ENCODE results near the gene MEIS1. TPM values are rescaled to one million over a fixed set of nuclear protein-coding genes. Genes with fewer than 3 reads are reported as not detected.

The MEIS1 gene
- total and polyA plus RNA-seq, 7 experiments from 2014 or later: 0.05 to 5.6 (median 0.56) TPM; not detected in 4

DNA sequence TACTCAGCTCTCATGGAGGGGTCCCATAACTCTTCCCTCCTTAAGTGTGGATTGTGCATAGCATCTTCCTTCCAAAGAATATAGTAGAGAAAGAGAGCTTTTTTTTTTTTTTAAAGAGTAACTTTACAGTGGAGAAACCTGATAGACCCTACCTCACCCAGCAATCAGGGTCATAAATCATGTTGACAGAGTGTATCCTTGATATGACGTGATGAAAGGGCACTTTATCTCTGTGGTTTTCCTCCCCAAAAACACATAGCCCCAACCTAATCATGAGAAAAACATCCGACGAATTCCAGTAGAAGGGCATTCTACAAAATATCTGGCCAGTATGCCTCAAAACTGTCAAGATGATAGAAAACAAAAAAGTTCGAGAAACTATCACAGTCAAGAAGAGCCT lies 29.5 kb upstream of the MEIS1 start:
- Histone ChIP-seq H3K4me3 (ENCODE audit: low read length) (no peak overlapping the region), H3K36me3 (ENCODE audit: control insufficient read depth in 2 of 3, insufficient read depth in 3 of 3, low read length in 3 of 3) (no peaks in the 10 kb centered on the region), H3K27me3 (ENCODE audit: control insufficient read depth in 2 of 2, insufficient read depth in 2 of 2, low read length in 2 of 2) (no peaks in the 10 kb centered on the region), H3K4me1 (ENCODE audit: control insufficient read depth in 2 of 2, insufficient read depth in 2 of 2, low read length in 2 of 2) (no peaks in the 10 kb centered on the region), H3K27ac (ENCODE audit: low read depth, low read length) (no peak overlapping the region), H3K9me3 (ENCODE audit: control insufficient read depth in 2 of 3, low read length in 3 of 3) (peaks cover 0 to under 1% (median 0%) of the 10 kb centered on the region in 3 experiments)
- Mint-ChIP-seq H3K27me3 (peaks cover 0 to 10% (median 0%) of the 10 kb centered on the region in 5 donors), H3K4me3 (no peak overlapping the region), H3K36me3 (no peaks in the 10 kb centered on the region), H3K9me3 (peaks cover 0 to 14% (median 2%) of the 10 kb centered on the region in 11 donors), H3K27ac (no peak overlapping the region), H3K4me1 (no peaks in the 10 kb centered on the region)
- ATAC-seq (no peak), DNase-seq (no peak)
- ChIA-PET POLR2A (no interaction called here), CTCF (no interaction called here)
- intact Hi-C loops (cut with micrococcal nuclease): no loop called here

DNA sequence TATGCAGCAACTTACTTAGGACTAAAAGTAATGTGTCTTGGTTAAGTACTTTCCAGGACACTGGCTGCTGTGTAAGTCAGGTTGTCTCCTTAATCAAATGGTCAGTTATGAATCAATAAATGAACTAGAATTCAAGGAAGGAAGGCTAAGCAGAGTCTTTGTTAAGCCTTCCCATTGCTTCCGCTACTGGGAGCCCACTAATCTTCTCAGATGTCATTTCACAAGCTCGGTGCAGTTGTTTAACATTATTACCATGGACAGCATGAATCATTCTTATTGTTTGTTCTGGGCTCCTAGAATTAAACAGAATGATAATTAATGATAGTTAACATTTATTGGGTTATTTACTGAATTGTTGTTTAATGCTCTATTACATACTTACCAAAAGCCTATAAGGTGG lies 26.0 kb upstream of the MEIS1 start:
- Histone ChIP-seq H3K27me3 (ENCODE audit: control insufficient read depth in 2 of 2, insufficient read depth in 2 of 2, low read length in 2 of 2) (no peaks in the 10 kb centered on the region), H3K36me3 (ENCODE audit: control insufficient read depth in 2 of 3, insufficient read depth in 3 of 3, low read length in 3 of 3) (no peaks in the 10 kb centered on the region), H3K27ac (ENCODE audit: low read depth, low read length) (no peak overlapping the region), H3K4me3 (ENCODE audit: low read length) (no peak overlapping the region), H3K4me1 (ENCODE audit: control insufficient read depth in 2 of 2, insufficient read depth in 2 of 2, low read length in 2 of 2) (no peaks in the 10 kb centered on the region), H3K9me3 (ENCODE audit: control insufficient read depth in 2 of 3, low read length in 3 of 3) (no peaks in the 10 kb centered on the region)
- no peak for ATAC-seq
- Mint-ChIP-seq H3K27me3 (peaks cover 0 to 16% (median 4%) of the 10 kb centered on the region in 5 donors), H3K4me1 (no peaks in the 10 kb centered on the region), H3K27ac (no peak overlapping the region), H3K4me3 (no peak overlapping the region), H3K9me3 (peaks cover 0 to 9% (median 0%) of the 10 kb centered on the region in 11 donors), H3K36me3 (no peaks in the 10 kb centered on the region)
- intact Hi-C loops (cut with micrococcal nuclease): no loop called here
- POLR2A ChIA-PET: no interaction called here
- no peak for DNase-seq
- CTCF ChIA-PET: no interaction called here

DNA sequence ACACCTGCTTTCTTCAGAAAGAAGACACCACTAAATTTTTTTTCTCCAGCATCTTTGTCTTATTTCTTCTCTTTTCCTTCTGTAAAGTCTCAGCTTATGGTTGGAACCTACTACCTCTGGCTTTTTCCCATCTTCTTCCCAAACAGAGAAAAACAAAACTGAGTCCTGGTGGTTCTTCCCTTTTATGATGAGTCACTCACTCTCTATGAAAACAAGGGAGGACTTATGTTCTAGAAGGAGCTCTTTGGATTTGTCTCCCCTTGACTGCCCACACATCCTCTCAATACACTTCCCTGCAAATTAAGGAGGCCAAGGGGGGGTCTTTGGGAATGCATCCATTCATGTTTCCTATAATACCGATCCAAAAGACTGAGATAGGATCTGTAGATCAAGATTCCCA lies 22.1 kb upstream of the MEIS1 start:
- intact Hi-C loops (cut with micrococcal nuclease): no loop called here
- H3K36me3 ChIP-seq (ENCODE audit: control insufficient read depth in 2 of 3, insufficient read depth in 3 of 3, low read length in 3 of 3): no peaks in the 10 kb centered on the region

DNA sequence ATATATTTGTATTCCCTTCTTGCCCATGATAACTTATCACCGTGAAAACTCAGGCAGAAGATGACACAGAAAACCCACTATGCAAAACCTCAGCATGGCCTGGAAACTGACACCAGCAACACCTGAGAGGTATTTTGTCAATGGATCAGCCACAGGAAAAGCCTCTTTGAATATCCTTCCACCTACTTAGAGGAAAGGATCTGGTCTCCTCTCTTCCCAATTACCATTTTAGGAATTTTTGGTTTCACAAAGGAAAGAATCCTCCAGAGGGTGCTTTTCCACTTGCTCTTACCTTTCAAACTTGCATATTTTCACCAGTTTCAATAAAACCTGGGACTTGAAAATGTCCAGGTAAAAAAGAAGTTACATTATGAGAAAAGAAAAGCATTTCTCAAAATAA lies 20.0 kb upstream of the MEIS1 start:
- no peaks in the 10 kb centered on the region for H3K9me3 ChIP-seq (ENCODE audit: control insufficient read depth in 2 of 3, low read length in 3 of 3)
- H3K27ac Mint-ChIP-seq: no peak overlapping the region
- H3K4me1 Mint-ChIP-seq: no peaks in the 10 kb centered on the region
- H3K36me3 ChIP-seq (ENCODE audit: control insufficient read depth in 2 of 3, insufficient read depth in 3 of 3, low read length in 3 of 3): no peaks in the 10 kb centered on the region
- H3K27ac ChIP-seq (ENCODE audit: low read depth, low read length): no peak overlapping the region
- ChIA-PET CTCF (no interaction called here), POLR2A (no interaction called here)
- ATAC-seq (no peak), DNase-seq (no peak)
- H3K36me3 Mint-ChIP-seq: no peaks in the 10 kb centered on the region
- H3K27me3 Mint-ChIP-seq: peaks cover 0 to 7% (median 5%) of the 10 kb centered on the region in 5 donors
- H3K4me3 ChIP-seq (ENCODE audit: low read length): no peak overlapping the region
- no peaks in the 10 kb centered on the region for H3K27me3 ChIP-seq (ENCODE audit: control insufficient read depth in 2 of 2, insufficient read depth in 2 of 2, low read length in 2 of 2)
- intact Hi-C loops (cut with micrococcal nuclease): no loop called here
- no peaks in the 10 kb centered on the region for H3K4me1 ChIP-seq (ENCODE audit: control insufficient read depth in 2 of 2, insufficient read depth in 2 of 2, low read length in 2 of 2)
- no peak overlapping the region for H3K4me3 Mint-ChIP-seq
- peaks cover 0 to 6% (median 0%) of the 10 kb centered on the region in 11 donors for H3K9me3 Mint-ChIP-seq

More for the DNA sequence above, 22.1 kb upstream of the MEIS1 start:
- ChIA-PET POLR2A (no interaction called here), CTCF (no interaction called here)
- Histone ChIP-seq H3K27ac (ENCODE audit: low read depth, low read length) (no peak overlapping the region), H3K4me1 (ENCODE audit: control insufficient read depth in 2 of 2, insufficient read depth in 2 of 2, low read length in 2 of 2) (no peaks in the 10 kb centered on the region), H3K4me3 (ENCODE audit: low read length) (no peak overlapping the region), H3K27me3 (ENCODE audit: control insufficient read depth in 2 of 2, insufficient read depth in 2 of 2, low read length in 2 of 2) (no peaks in the 10 kb centered on the region), H3K9me3 (ENCODE audit: control insufficient read depth in 2 of 3, low read length in 3 of 3) (no peaks in the 10 kb centered on the region)
- DNase-seq: no peak
- Mint-ChIP-seq H3K4me3 (no peak overlapping the region), H3K4me1 (no peaks in the 10 kb centered on the region), H3K27me3 (peaks cover 0 to 7% (median 5%) of the 10 kb centered on the region in 5 donors), H3K36me3 (no peaks in the 10 kb centered on the region), H3K9me3 (peaks cover 0 to 6% (median 0%) of the 10 kb centered on the region in 11 donors), H3K27ac (no peak overlapping the region)
- no peak for ATAC-seq

DNA sequence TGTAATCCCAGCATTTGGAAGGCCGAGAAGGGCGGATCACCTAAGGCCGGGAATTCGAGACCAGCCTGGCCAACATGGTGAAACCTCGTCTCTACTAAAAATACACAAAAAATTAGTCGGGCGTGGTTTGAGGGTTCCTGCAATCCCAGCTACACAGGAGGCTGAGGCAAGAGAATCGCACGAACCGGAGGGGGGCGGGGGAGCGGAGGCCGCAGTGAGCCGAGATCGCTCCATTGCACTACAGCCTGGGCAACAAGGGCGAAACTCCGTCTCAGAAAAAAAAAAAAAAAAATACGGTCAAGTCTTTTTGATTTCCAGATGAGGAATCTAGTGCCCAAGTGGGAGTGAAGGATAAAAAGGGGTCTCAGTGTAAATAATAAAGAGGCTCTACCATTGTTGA lies 16.5 kb upstream of the MEIS1 start:
- H3K9me3 Mint-ChIP-seq: peaks cover 0 to 6% (median 0%) of the 10 kb centered on the region in 11 donors
- ATAC-seq: no peak
- Histone ChIP-seq H3K4me1 (ENCODE audit: control insufficient read depth in 2 of 2, insufficient read depth in 2 of 2, low read length in 2 of 2) (no peaks in the 10 kb centered on the region), H3K36me3 (ENCODE audit: control insufficient read depth in 2 of 3, insufficient read depth in 3 of 3, low read length in 3 of 3) (no peaks in the 10 kb centered on the region), H3K9me3 (ENCODE audit: control insufficient read depth in 2 of 3, low read length in 3 of 3) (no peaks in the 10 kb centered on the region), H3K27me3 (ENCODE audit: control insufficient read depth in 2 of 2, insufficient read depth in 2 of 2, low read length in 2 of 2) (no peaks in the 10 kb centered on the region), H3K27ac (ENCODE audit: low read depth, low read length) (no peak overlapping the region), H3K4me3 (ENCODE audit: low read length) (no peak overlapping the region)
- ChIA-PET CTCF (no interaction called here), POLR2A (no interaction called here)
- no peak overlapping the region for H3K27ac Mint-ChIP-seq
- intact Hi-C loops (cut with micrococcal nuclease): no loop called here
- H3K4me1 Mint-ChIP-seq: no peaks in the 10 kb centered on the region
- H3K4me3 Mint-ChIP-seq: no peak overlapping the region
- no peak for DNase-seq
- no peaks in the 10 kb centered on the region for H3K36me3 Mint-ChIP-seq
- H3K27me3 Mint-ChIP-seq: peaks cover 0 to 11% (median 3%) of the 10 kb centered on the region in 5 donors

DNA sequence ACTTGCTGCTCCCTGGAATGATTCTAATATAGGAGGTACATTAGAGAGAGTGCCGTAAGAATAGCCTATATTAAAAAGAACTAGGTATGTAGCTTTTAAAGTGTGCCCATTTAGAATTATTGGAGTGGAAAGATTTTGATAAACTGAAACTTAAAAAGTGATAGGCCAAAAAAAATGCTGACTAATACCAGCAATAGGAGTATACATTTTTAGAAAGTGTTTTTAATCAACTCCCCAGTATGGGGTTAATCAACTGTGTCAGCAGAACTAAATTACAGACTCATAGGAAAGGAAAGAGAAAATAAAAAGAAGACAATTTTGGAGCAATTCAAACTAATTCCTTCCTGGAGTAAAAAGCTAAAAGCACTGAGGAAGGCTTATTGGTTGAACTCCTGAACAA lies 13.3 kb upstream of the MEIS1 start:
- Mint-ChIP-seq H3K4me1 (no peaks in the 10 kb centered on the region), H3K27ac (no peak overlapping the region), H3K27me3 (peaks cover 18 to 38% (median 23%) of the 10 kb centered on the region in 5 donors), H3K4me3 (no peak overlapping the region), H3K9me3 (peaks cover 0 to 6% (median 0%) of the 10 kb centered on the region in 11 donors), H3K36me3 (no peaks in the 10 kb centered on the region)
- Histone ChIP-seq H3K36me3 (ENCODE audit: control insufficient read depth in 2 of 3, insufficient read depth in 3 of 3, low read length in 3 of 3) (no peaks in the 10 kb centered on the region), H3K4me1 (ENCODE audit: control insufficient read depth in 2 of 2, insufficient read depth in 2 of 2, low read length in 2 of 2) (no peaks in the 10 kb centered on the region), H3K27me3 (ENCODE audit: control insufficient read depth in 2 of 2, insufficient read depth in 2 of 2, low read length in 2 of 2) (no peaks in the 10 kb centered on the region), H3K27ac (ENCODE audit: low read depth, low read length) (no peak overlapping the region), H3K4me3 (ENCODE audit: low read length) (no peak overlapping the region), H3K9me3 (ENCODE audit: control insufficient read depth in 2 of 3, low read length in 3 of 3) (no peaks in the 10 kb centered on the region)
- ATAC-seq: no peak
- no peak for DNase-seq
- intact Hi-C loops (cut with micrococcal nuclease): no loop called here
- ChIA-PET CTCF (no interaction called here), POLR2A (no interaction called here)

DNA sequence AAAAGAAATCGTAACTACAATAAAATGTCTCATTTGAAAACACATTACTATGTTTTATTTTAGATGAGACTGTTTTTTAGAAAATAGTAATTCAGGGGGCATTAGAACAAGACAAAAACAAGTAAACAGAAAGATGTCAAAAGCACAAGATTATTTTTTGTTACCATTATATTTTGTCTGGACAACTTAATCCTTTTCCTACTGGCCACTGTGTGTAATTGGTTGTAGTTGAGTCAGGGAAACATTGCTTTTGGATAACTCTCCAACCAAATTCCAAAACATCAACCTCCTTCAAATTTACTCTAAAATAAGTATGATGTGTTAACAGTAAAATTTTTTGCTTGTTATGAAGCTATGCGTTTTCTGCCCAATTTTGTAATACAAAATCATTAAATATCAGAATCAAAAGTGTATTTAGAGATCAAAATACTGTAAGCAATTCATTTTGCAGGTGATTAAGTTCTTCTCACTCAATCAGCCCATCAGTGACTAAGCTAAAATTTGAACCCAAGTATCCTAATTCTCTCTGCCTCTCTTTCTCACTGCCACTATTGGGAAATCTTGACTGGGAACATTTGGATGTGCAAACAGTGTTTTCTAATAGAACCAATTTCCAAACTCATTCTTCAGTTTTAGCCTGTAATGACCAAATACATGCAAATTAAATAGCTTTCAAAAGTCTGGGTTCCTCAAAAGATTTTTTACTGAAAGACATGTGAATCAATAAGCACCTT lies 11.4 kb upstream of the MEIS1 start:
- peaks cover 35 to 53% (median 40%) of the 10 kb centered on the region in 5 donors for H3K27me3 Mint-ChIP-seq
- intact Hi-C loops (cut with micrococcal nuclease): no loop called here

More for the DNA sequence above, 11.4 kb upstream of the MEIS1 start:
- no peak overlapping the region for H3K4me3 Mint-ChIP-seq
- Histone ChIP-seq H3K4me1 (ENCODE audit: control insufficient read depth in 2 of 2, insufficient read depth in 2 of 2, low read length in 2 of 2) (no peaks in the 10 kb centered on the region), H3K4me3 (ENCODE audit: low read length) (no peak overlapping the region), H3K36me3 (ENCODE audit: control insufficient read depth in 2 of 3, insufficient read depth in 3 of 3, low read length in 3 of 3) (no peaks in the 10 kb centered on the region), H3K27ac (ENCODE audit: low read depth, low read length) (no peak overlapping the region), H3K27me3 (ENCODE audit: control insufficient read depth in 2 of 2, insufficient read depth in 2 of 2, low read length in 2 of 2) (no peaks in the 10 kb centered on the region), H3K9me3 (ENCODE audit: control insufficient read depth in 2 of 3, low read length in 3 of 3) (no peaks in the 10 kb centered on the region)
- no peak overlapping the region for H3K27ac Mint-ChIP-seq
- H3K9me3 Mint-ChIP-seq: peaks cover 0 to 6% (median 0%) of the 10 kb centered on the region in 11 donors
- no peaks in the 10 kb centered on the region for H3K36me3 Mint-ChIP-seq
- no peaks in the 10 kb centered on the region for H3K4me1 Mint-ChIP-seq
- no peak for DNase-seq
- ChIA-PET CTCF (no interaction called here), POLR2A (no interaction called here)
- ATAC-seq: no peak

Data from naive thymus-derived CD4-positive, alpha-beta T cell (primary cell).